H9 (cell line): ENCODE results near the gene MFGE8. TPM values are rescaled to one million over a fixed set of nuclear protein-coding genes. Genes with fewer than 3 reads are reported as not detected.

Source experiments
- DNase-seq: peaks from one replicate; pipeline ENCODE4 v3.0.0-alpha.2; 2017
- H2AFZ ChIP-seq: one replicate; pipeline ENCODE4 v1.6.1; 2013; ENCODE audit warnings: mild to moderate bottlenecking, low read length, control low read depth, moderate library complexity
- H2AK5ac ChIP-seq: 2 replicates; pipeline ENCODE4 v1.6.1; 2013; ENCODE audit warnings: low read length, control low read depth, mixed read lengths; ENCODE audit not compliant: insufficient read length
- H2BK120ac ChIP-seq: one replicate; pipeline ENCODE4 v1.6.1; 2013; ENCODE audit warnings: low read depth, mild to moderate bottlenecking, low read length, control low read depth, inconsistent platforms; ENCODE audit not compliant: poor library complexity, severe bottlenecking
- H2BK12ac ChIP-seq: 2 replicates; pipeline ENCODE4 v1.6.1; 2013; ENCODE audit warnings: low read length, control low read depth, mixed read lengths, low read depth; ENCODE audit not compliant: insufficient read length
- H2BK15ac ChIP-seq: 2 replicates; pipeline ENCODE4 v1.6.1; 2013; ENCODE audit warnings: low read depth, low read length, control low read depth
- H2BK20ac ChIP-seq: one replicate; pipeline ENCODE4 v1.6.1; 2013; ENCODE audit warnings: low read depth, mild to moderate bottlenecking, low read length, control low read depth, inconsistent platforms; ENCODE audit not compliant: poor library complexity, severe bottlenecking
- H2BK5ac ChIP-seq: 2 replicates; pipeline ENCODE4 v1.6.1; 2013; ENCODE audit warnings: low read length, control low read depth, mixed read lengths; ENCODE audit not compliant: insufficient read length
- H3K14ac ChIP-seq: 2 replicates; pipeline ENCODE4 v1.6.1; 2013; ENCODE audit warnings: low read length, control low read depth; ENCODE audit not compliant: insufficient read depth
- H3K18ac ChIP-seq: 2 replicates; pipeline ENCODE4 v1.6.1; 2013; ENCODE audit warnings: low read depth, mild to moderate bottlenecking, mixed read lengths, low read length, control low read depth; ENCODE audit not compliant: insufficient read length
- H3K23ac ChIP-seq: 2 replicates; pipeline ENCODE4 v1.6.1; 2013; ENCODE audit warnings: low read length, control low read depth, mixed read lengths, low read depth; ENCODE audit not compliant: insufficient read length
- H3K23me2 ChIP-seq: 2 replicates; pipeline ENCODE4 v1.6.1; 2013; ENCODE audit warnings: low read depth, mild to moderate bottlenecking, mixed read lengths, low read length, control low read depth; ENCODE audit not compliant: insufficient read length, poor library complexity, severe bottlenecking
- H3K27ac ChIP-seq: 2 replicates; pipeline ENCODE4 v1.5.1; 2013; ENCODE audit warnings: low read length, control low read depth, mixed read lengths, low read depth; ENCODE audit not compliant: insufficient read length
- H3K27me3 ChIP-seq: 2 replicates; pipeline ENCODE4 v1.6.1; 2013; ENCODE audit warnings: low read length, control low read depth, inconsistent platforms; ENCODE audit not compliant: insufficient read depth
- H3K4ac ChIP-seq: 2 replicates; pipeline ENCODE4 v1.6.1; 2013; ENCODE audit warnings: low read depth, mild to moderate bottlenecking, control low read depth, inconsistent platforms, low read length, moderate library complexity
- H3K4me1 ChIP-seq: 2 replicates; pipeline ENCODE4 v1.6.1; 2013; ENCODE audit warnings: low read length, control low read depth, inconsistent platforms; ENCODE audit not compliant: insufficient read depth
- H3K4me2 ChIP-seq: 2 replicates; pipeline ENCODE4 v1.6.1; 2013; ENCODE audit warnings: low read length, control low read depth, mixed read lengths; ENCODE audit not compliant: insufficient read length, insufficient read depth
- H3K56ac ChIP-seq: 2 replicates; pipeline ENCODE4 v1.6.1; 2013; ENCODE audit warnings: low read depth, mild to moderate bottlenecking, mixed read lengths, low read length, control low read depth; ENCODE audit not compliant: insufficient read length
- H3K79me1 ChIP-seq: 2 replicates; pipeline ENCODE4 v1.6.1; 2013; ENCODE audit warnings: low read depth, mild to moderate bottlenecking, moderate library complexity, low read length, control low read depth, inconsistent platforms; ENCODE audit not compliant: insufficient read depth, poor library complexity, severe bottlenecking
- H3K79me2 ChIP-seq: 2 replicates; pipeline ENCODE4 v1.6.1; 2013; ENCODE audit warnings: low read length, control low read depth, inconsistent platforms; ENCODE audit not compliant: insufficient read depth
- H3K9ac ChIP-seq: 2 replicates; pipeline ENCODE4 v1.6.1; 2013; ENCODE audit warnings: low read length, control low read depth, mixed read lengths; ENCODE audit not compliant: insufficient read length; ENCODE audit errors: extremely low read depth
- H3K9me3 ChIP-seq: one replicate; pipeline ENCODE4 v1.6.1; 2013; ENCODE audit warnings: low read depth, low read length, inconsistent platforms; ENCODE audit not compliant: control insufficient read depth
- H3T11ph ChIP-seq: one replicate; pipeline ENCODE4 v1.6.1; 2013; ENCODE audit warnings: mild to moderate bottlenecking, low read length, control low read depth, inconsistent platforms
- H4K20me1 ChIP-seq: one replicate; pipeline ENCODE4 v1.6.1; 2013; ENCODE audit not compliant: control insufficient read depth, insufficient read length, insufficient read depth
- H4K5ac ChIP-seq: 2 replicates; pipeline ENCODE4 v1.6.1; 2013; ENCODE audit warnings: low read depth, mild to moderate bottlenecking, mixed read lengths, low read length, control low read depth; ENCODE audit not compliant: insufficient read length
- H4K8ac ChIP-seq: replicated peaks from 2 replicates; pipeline ENCODE4 v1.6.1; 2013; ENCODE audit warnings: low read length, control low read depth, mixed read lengths, low read depth; ENCODE audit not compliant: insufficient read length
- H4K91ac ChIP-seq: 2 replicates; pipeline ENCODE4 v1.6.1; 2013; ENCODE audit warnings: low read depth, mild to moderate bottlenecking, moderate library complexity, mixed read lengths, low read length, control low read depth; ENCODE audit not compliant: insufficient read length
- H3K27ac Mint-ChIP-seq, 3 experiments: 2 replicates in 2 of 3; 3 replicates in 1 of 3; pipeline ENCODE4 v1.8.0; 2020 to 2021; ENCODE audit warnings: mixed read lengths in 3 of 3, mild to moderate bottlenecking in 1 of 3, moderate library complexity in 1 of 3
- H3K27me3 Mint-ChIP-seq: 2 replicates; pipeline ENCODE4 v1.8.0; 2021; ENCODE audit warnings: low read depth, mild to moderate bottlenecking, moderate library complexity, mixed read lengths
- H3K36me3 Mint-ChIP-seq, 3 experiments: 2 replicates in 2 of 3; 3 replicates in 1 of 3; pipeline ENCODE4 v1.8.0; 2020 to 2021; ENCODE audit warnings: low read depth in 3 of 3, mixed read lengths in 3 of 3; ENCODE audit not compliant: insufficient read depth in 1 of 3
- H3K4me1 Mint-ChIP-seq, 2 experiments: 2 replicates each; pipeline ENCODE4 v1.8.0; 2020; ENCODE audit warnings: mixed read lengths in 2 of 2
- H3K4me3 Mint-ChIP-seq, 2 experiments: 2 replicates in 1 of 2; 3 replicates in 1 of 2; pipeline ENCODE4 v1.8.0; 2020 to 2021; ENCODE audit warnings: mild to moderate bottlenecking in 2 of 2, mixed read lengths in 2 of 2, moderate library complexity in 1 of 2
- H3K9me3 Mint-ChIP-seq, 2 experiments: 2 replicates in 1 of 2; 3 replicates in 1 of 2; pipeline ENCODE4 v1.8.0; 2020; ENCODE audit warnings: mild to moderate bottlenecking in 2 of 2, mixed read lengths in 2 of 2, moderate library complexity in 1 of 2
- CTCF ChIP-seq: fragments of 200-600 bp; sonication (generic); conservative IDR thresholded peaks from 3 replicates; pipeline ENCODE4 v1.8.0; 2021; ENCODE audit warnings: antibody characterized with exemption, mild to moderate bottlenecking
- WGBS: extraction: QIAGEN DNeasy Blood & Tissue Kit; methylation state at CpG from one replicate; pipeline ENCODE4 v1.1.7; 2013; ENCODE audit warnings: missing lambda C conversion rate, low lambda C conversion rate, mixed read lengths; ENCODE audit not compliant: insufficient read length; ENCODE audit errors: extremely low coverage; 5-methylcytosine and 5-hydroxymethylcytosine counted together
- total RNA-seq: library from RNA; stranded (reverse); gene quantifications from 2 replicates; pipeline ENCODE4 v1.2.1, GENCODE V29; 2021

MFGE8 gene
- total RNA-seq, 1 experiment from 2014 or later, result 653 TPM

- Histone ChIP-seq H2AFZ (no peak overlapping the region), H3K56ac (no peak overlapping the region), H2BK12ac (no peak overlapping the region), H2AK5ac (no peak overlapping the region), H4K5ac (no peak overlapping the region), H3K4me2 (no peak overlapping the region), H3K14ac (no peak overlapping the region), H3K79me2 (no peaks in the 10 kb centered on the region), H2BK15ac (no peak overlapping the region), H3K18ac (no peak overlapping the region), H4K91ac (no peak overlapping the region), H3K9ac (no peak overlapping the region), H3K4ac (no peak overlapping the region), H4K20me1 (no peaks in the 10 kb centered on the region), H3T11ph (no peak overlapping the region), H3K23ac (no peak overlapping the region), H3K23me2 (no peaks in the 10 kb centered on the region), H4K8ac (no peak overlapping the region), H2BK20ac (no peak overlapping the region), H3K27ac (no peak overlapping the region), H3K9me3 (no peaks in the 10 kb centered on the region), H3K27me3 (no peaks in the 10 kb centered on the region), H2BK120ac (no peak overlapping the region), H3K4me1 (no peaks in the 10 kb centered on the region; the same call in 1 of the 2 replicates), H2BK5ac (no peak overlapping the region), H3K79me1 (no peaks in the 10 kb centered on the region)
- Mint-ChIP-seq H3K9me3 (peaks cover 0 to 6% of the 10 kb centered on the region in 2 experiments; a peak in 3 of 5 replicates), H3K27me3 (peaks cover 30% of the 10 kb centered on the region), H3K27ac (no peak overlapping the region), H3K4me3 (no peak overlapping the region), H3K4me1 (peaks cover 9 to 11% of the 10 kb centered on the region in 2 experiments), H3K36me3 (peaks cover 2 to 14% (median 8%) of the 10 kb centered on the region in 3 experiments; a peak in 6 of 7 replicates)
- WGBS, result no CpG with 5 or more reads among the region's 14 CpGs
- no peak for TF ChIP-seq CTCF
- no peak for DNase-seq
Measured at GRCh38 chr15:88871313-88871712, 41.9 kb downstream of the MFGE8 start.
